ENCODE data around the gene FERMT1.

The FERMT1 gene

DNA sequence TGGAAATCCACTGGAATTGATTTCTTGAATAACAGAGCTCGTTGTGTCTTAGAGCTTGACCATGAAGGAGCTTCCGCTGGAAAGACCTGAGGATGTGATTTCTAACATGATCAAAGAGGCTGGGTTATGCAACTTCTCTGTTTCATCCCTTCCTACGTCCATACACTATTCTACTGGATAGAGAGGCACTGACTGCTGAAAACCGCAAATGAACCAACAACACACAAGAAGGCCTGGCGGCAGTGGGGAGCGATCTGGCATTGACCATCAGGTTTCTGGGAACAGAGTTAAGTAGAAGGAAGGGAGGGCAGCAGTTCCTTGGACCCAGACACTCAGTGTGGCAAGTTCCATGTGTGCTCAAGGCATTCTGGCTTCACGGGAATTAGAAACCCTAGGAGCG is 82.3 kb downstream of the FERMT1 start:
- no peak overlapping the region for H3K27ac ChIP-seq (ENCODE audit: low read depth, low read length)
- no peaks in the 10 kb centered on the region for H3F3A ChIP-seq (ENCODE audit: insufficient read depth)
- TF ChIP-seq, protein P1, sequence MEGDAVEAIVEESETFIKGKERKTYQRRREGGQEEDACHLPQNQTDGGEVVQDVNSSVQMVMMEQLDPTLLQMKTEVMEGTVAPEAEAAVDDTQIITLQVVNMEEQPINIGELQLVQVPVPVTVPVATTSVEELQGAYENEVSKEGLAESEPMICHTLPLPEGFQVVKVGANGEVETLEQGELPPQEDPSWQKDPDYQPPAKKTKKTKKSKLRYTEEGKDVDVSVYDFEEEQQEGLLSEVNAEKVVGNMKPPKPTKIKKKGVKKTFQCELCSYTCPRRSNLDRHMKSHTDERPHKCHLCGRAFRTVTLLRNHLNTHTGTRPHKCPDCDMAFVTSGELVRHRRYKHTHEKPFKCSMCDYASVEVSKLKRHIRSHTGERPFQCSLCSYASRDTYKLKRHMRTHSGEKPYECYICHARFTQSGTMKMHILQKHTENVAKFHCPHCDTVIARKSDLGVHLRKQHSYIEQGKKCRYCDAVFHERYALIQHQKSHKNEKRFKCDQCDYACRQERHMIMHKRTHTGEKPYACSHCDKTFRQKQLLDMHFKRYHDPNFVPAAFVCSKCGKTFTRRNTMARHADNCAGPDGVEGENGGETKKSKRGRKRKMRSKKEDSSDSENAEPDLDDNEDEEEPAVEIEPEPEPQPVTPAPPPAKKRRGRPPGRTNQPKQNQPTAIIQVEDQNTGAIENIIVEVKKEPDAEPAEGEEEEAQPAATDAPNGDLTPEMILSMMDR (IDR thresholded peaks at IDR 0.05; ENCODE audit: insufficient read depth, low read length, poor library complexity, severe bottlenecking), result no peak
- TF ChIP-seq EZH2phosphoT487 (conservative IDR thresholded peaks at IDR 0.05; ENCODE audit: low read length), result no peak
- no peak overlapping the region for H3K4me3 ChIP-seq (ENCODE audit: insufficient read depth, low read length, poor library complexity, severe bottlenecking)
- no peaks in the 10 kb centered on the region for H3K79me2 ChIP-seq (ENCODE audit: insufficient read depth, low read length)
- H3K9me3 ChIP-seq (ENCODE audit: insufficient read depth, low read length), result no peaks in the 10 kb centered on the region
- H3K27me3 ChIP-seq (ENCODE audit: low read length), result no peaks in the 10 kb centered on the region
- H3K36me3 ChIP-seq (ENCODE audit: low read length), result peaks cover 19% of the 10 kb centered on the region; the same call in 1 of the 2 replicates
- no peak overlapping the region for H2AFZ ChIP-seq (ENCODE audit: low read depth, low read length, severe bottlenecking)
- no peaks in the 10 kb centered on the region for H3K9me2 ChIP-seq (replicated peaks; ENCODE audit: insufficient read depth, low read length)
- H4K20me1 ChIP-seq (ENCODE audit: low read depth, low read length), result no peaks in the 10 kb centered on the region
- H3K9ac ChIP-seq (ENCODE audit: low read length), result no peak overlapping the region
- no peak overlapping the region for H3K4me2 ChIP-seq (ENCODE audit: low read depth, low read length, poor library complexity, severe bottlenecking)

DNA sequence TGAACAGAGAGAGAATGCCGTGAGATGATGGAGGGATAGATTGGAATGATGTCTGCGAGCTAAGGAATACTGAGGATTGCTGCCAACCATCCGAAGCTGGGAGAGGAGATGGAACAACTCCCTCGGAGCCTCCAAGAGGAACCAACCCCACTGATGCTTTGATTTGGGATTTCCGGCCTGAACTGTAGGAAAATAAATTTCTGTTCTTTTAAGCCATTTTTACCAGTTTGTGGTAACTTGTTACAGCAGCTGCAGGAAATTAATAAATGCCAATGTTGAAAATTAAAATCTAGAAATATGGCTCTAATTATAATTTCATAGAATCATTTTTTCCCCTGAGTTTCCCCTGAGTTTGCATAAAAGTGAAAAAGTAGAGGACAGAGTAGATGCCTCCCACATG is 83.1 kb downstream of the FERMT1 start:
- peaks cover 19% of the 10 kb centered on the region; the same call in 1 of the 2 replicates for H3K36me3 ChIP-seq (ENCODE audit: low read length)

GRCh38 chr20:6038256-6038655 is 84.6 kb downstream of the FERMT1 start:
- Histone ChIP-seq H3F3A (ENCODE audit: insufficient read depth) (no peaks in the 10 kb centered on the region), H3K9me2 (replicated peaks; ENCODE audit: insufficient read depth, low read length) (no peaks in the 10 kb centered on the region), H4K20me1 (ENCODE audit: low read depth, low read length) (no peaks in the 10 kb centered on the region), H3K27me3 (ENCODE audit: low read length) (no peaks in the 10 kb centered on the region), H3K36me3 (ENCODE audit: low read length) (peaks cover 19% of the 10 kb centered on the region; the same call in 1 of the 2 replicates), H3K4me3 (ENCODE audit: insufficient read depth, low read length, poor library complexity, severe bottlenecking) (no peak overlapping the region), H3K9ac (ENCODE audit: low read length) (no peak overlapping the region), H2AFZ (ENCODE audit: low read depth, low read length, severe bottlenecking) (no peak overlapping the region), H3K4me2 (ENCODE audit: low read depth, low read length, poor library complexity, severe bottlenecking) (no peak overlapping the region), H3K9me3 (ENCODE audit: insufficient read depth, low read length) (no peaks in the 10 kb centered on the region), H3K27ac (ENCODE audit: low read depth, low read length) (no peak overlapping the region), H3K79me2 (ENCODE audit: insufficient read depth, low read length) (no peaks in the 10 kb centered on the region)
- TF ChIP-seq EZH2phosphoT487 (conservative IDR thresholded peaks at IDR 0.05; ENCODE audit: low read length), result no peak
- TF ChIP-seq, protein P1 (IDR thresholded peaks at IDR 0.05; ENCODE audit: insufficient read depth, low read length, poor library complexity, severe bottlenecking), result no peak

More for the DNA sequence above, 83.1 kb downstream of the FERMT1 start:
- Histone ChIP-seq H2AFZ (ENCODE audit: low read depth, low read length, severe bottlenecking) (no peak overlapping the region), H3K27me3 (ENCODE audit: low read length) (no peaks in the 10 kb centered on the region), H3K4me2 (ENCODE audit: low read depth, low read length, poor library complexity, severe bottlenecking) (no peak overlapping the region), H3K4me3 (ENCODE audit: insufficient read depth, low read length, poor library complexity, severe bottlenecking) (no peak overlapping the region), H3K27ac (ENCODE audit: low read depth, low read length) (no peak overlapping the region), H3K9me3 (ENCODE audit: insufficient read depth, low read length) (no peaks in the 10 kb centered on the region), H3K79me2 (ENCODE audit: insufficient read depth, low read length) (no peaks in the 10 kb centered on the region), H4K20me1 (ENCODE audit: low read depth, low read length) (no peaks in the 10 kb centered on the region), H3F3A (ENCODE audit: insufficient read depth) (no peaks in the 10 kb centered on the region), H3K9ac (ENCODE audit: low read length) (no peak overlapping the region), H3K9me2 (replicated peaks; ENCODE audit: insufficient read depth, low read length) (no peaks in the 10 kb centered on the region)
- TF ChIP-seq, protein P1 (IDR thresholded peaks at IDR 0.05; ENCODE audit: insufficient read depth, low read length, poor library complexity, severe bottlenecking), result no peak
- TF ChIP-seq EZH2phosphoT487 (conservative IDR thresholded peaks at IDR 0.05; ENCODE audit: low read length), result no peak
